Measurements from ENCODE around the gene SLC15A1. TPM values are rescaled to one million over a fixed set of nuclear protein-coding genes. Genes with fewer than 3 reads are reported as not detected.

SLC15A1 gene
- total RNA-seq, 1 experiment from 2014 or later: 1.9 TPM

GRCh38 chr13:98657506-98658085, 94.9 kb downstream of the SLC15A1 start:
- WGBS (ENCODE audit: extremely low coverage, insufficient read length, low lambda C conversion rate): no CpG with 5 or more reads among the region's 8 CpGs
- H3K4me1 Mint-ChIP-seq: peaks cover 2 to 9% of the 10 kb centered on the region in 2 experiments; a peak in 3 of 4 replicates
- Histone ChIP-seq H2AFZ (ENCODE audit: low read length) (no peak overlapping the region), H3K27ac (ENCODE audit: insufficient read length, low read depth, low read length) (no peak overlapping the region), H3T11ph (ENCODE audit: low read length) (no peak overlapping the region), H3K14ac (ENCODE audit: insufficient read depth, low read length) (no peak overlapping the region), H2BK20ac (ENCODE audit: low read depth, low read length, poor library complexity, severe bottlenecking) (no peak overlapping the region), H3K4me2 (ENCODE audit: insufficient read depth, insufficient read length, low read length) (no peak overlapping the region), H2BK120ac (ENCODE audit: low read depth, low read length, poor library complexity, severe bottlenecking) (no peak overlapping the region), H2AK5ac (ENCODE audit: insufficient read length, low read length) (no peak overlapping the region), H3K9ac (ENCODE audit: extremely low read depth, insufficient read length, low read length) (no peak overlapping the region), H3K79me2 (ENCODE audit: insufficient read depth, low read length) (no peaks in the 10 kb centered on the region), H4K5ac (ENCODE audit: insufficient read length, low read depth, low read length) (no peak overlapping the region), H3K23ac (ENCODE audit: insufficient read length, low read depth, low read length) (no peak overlapping the region), H3K79me1 (ENCODE audit: insufficient read depth, low read depth, low read length, poor library complexity, severe bottlenecking) (no peaks in the 10 kb centered on the region), H2BK12ac (ENCODE audit: insufficient read length, low read depth, low read length) (no peak overlapping the region), H2BK15ac (ENCODE audit: low read depth, low read length) (no peak overlapping the region), H4K91ac (ENCODE audit: insufficient read length, low read depth, low read length) (no peak overlapping the region), H2BK5ac (ENCODE audit: insufficient read length, low read length) (no peak overlapping the region), H4K20me1 (ENCODE audit: control insufficient read depth, insufficient read depth, insufficient read length) (no peaks in the 10 kb centered on the region), H3K18ac (ENCODE audit: insufficient read length, low read depth, low read length) (no peak overlapping the region), H3K23me2 (ENCODE audit: insufficient read length, low read depth, low read length, poor library complexity, severe bottlenecking) (no peaks in the 10 kb centered on the region), H3K27me3 (ENCODE audit: insufficient read depth, low read length) (no peaks in the 10 kb centered on the region), H3K4ac (ENCODE audit: low read depth, low read length) (no peak overlapping the region), H3K4me1 (ENCODE audit: insufficient read depth, low read length) (no peaks in the 10 kb centered on the region; the same call in 1 of the 2 replicates), H3K9me3 (ENCODE audit: control insufficient read depth, low read depth, low read length) (no peaks in the 10 kb centered on the region), H4K8ac (replicated peaks; ENCODE audit: insufficient read length, low read depth, low read length) (no peak overlapping the region), H3K56ac (ENCODE audit: insufficient read length, low read depth, low read length) (no peak overlapping the region)
- no peak for TF ChIP-seq CTCF (conservative IDR thresholded peaks at IDR 0.05)
- H3K27ac Mint-ChIP-seq: no peak overlapping the region
- no peak for DNase-seq
- peaks cover 10 to 19% (median 11%) of the 10 kb centered on the region in 3 experiments; a peak in 5 of 7 replicates for H3K36me3 Mint-ChIP-seq (ENCODE audit: insufficient read depth in 1 of 3, low read depth in 3 of 3)
- H3K9me3 Mint-ChIP-seq: peaks cover 18 to 23% of the 10 kb centered on the region in 2 experiments
- H3K27me3 Mint-ChIP-seq (ENCODE audit: low read depth): peaks cover 1% of the 10 kb centered on the region; the same call in 1 of the 2 replicates
- no peak overlapping the region for H3K4me3 Mint-ChIP-seq

Measured in H9 (cell line).